Type B pancreatic cell (in vitro differentiated cells): ENCODE data around the gene LARGE2. TPM values are rescaled to one million over a fixed set of nuclear protein-coding genes. Genes with fewer than 3 reads are reported as not detected.
A peak's percentile ranks its signal among the peaks of the same experiment; 100 is the strongest.

Experiments used
- DNase-seq: peaks from one replicate; pipeline ENCODE4 v3.0.0; 2021; ENCODE audit warnings: mixed read lengths; ENCODE audit not compliant: unreplicated experiment; ENCODE audit errors: extremely low spot score
- H3K27ac Mint-ChIP-seq: 2 replicates; pipeline ENCODE4 v1.8.0; 2021; ENCODE audit warnings: mild to moderate bottlenecking, mixed read lengths
- H3K27me3 Mint-ChIP-seq: 2 replicates; pipeline ENCODE4 v1.8.0; 2021; ENCODE audit warnings: mixed read lengths
- H3K36me3 Mint-ChIP-seq: 2 replicates; pipeline ENCODE4 v1.8.0; 2021; ENCODE audit warnings: mixed read lengths
- H3K4me1 Mint-ChIP-seq: one replicate; pipeline ENCODE4 v1.8.0; 2021; ENCODE audit warnings: mixed read lengths; ENCODE audit not compliant: unreplicated experiment
- H3K4me3 Mint-ChIP-seq: 2 replicates; pipeline ENCODE4 v1.8.0; 2021; ENCODE audit warnings: mild to moderate bottlenecking, mixed read lengths
- H3K9me3 Mint-ChIP-seq: 2 replicates; pipeline ENCODE4 v1.8.0; 2021; ENCODE audit warnings: mixed read lengths
- total RNA-seq: library from RNA; stranded (reverse); gene quantifications from 2 replicates; pipeline ENCODE4 v1.2.1, GENCODE V29; 2021; ENCODE audit warnings: low replicate concordance
- TF ChIP-seq, protein P1 (sequence below): fragments of 200-600 bp; sonication (generic); conservative IDR thresholded peaks from 2 replicates; pipeline ENCODE4 v1.5.0; 2021; ENCODE audit warnings: antibody characterized with exemption, mild to moderate bottlenecking

The LARGE2 gene
- total RNA-seq, 1 donor from 2014 or later: 12.4 TPM

DNA sequence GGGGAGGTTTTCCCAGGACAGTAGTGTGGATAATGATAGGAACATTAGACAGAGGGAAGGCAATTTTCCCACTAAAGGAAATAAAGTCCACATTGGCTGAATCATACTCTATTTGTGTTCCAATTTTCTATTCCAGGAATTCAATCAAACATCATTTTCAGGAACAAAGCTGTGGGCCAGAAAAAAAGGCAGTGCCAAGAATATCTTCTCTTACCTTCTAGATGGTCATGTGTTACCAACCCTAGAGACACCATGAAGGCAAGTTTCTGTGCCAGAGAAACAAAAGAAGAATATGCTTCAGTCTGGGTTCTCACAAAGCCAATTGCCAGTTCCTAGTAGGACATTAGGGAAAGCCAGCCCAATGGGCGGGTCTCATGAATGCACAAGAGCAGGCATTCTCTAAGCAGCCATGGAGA, 27.5 kb downstream of the LARGE2 start:
- no peaks in the 10 kb centered on the region for H3K4me1 Mint-ChIP-seq
- TF ChIP-seq, protein P1, sequence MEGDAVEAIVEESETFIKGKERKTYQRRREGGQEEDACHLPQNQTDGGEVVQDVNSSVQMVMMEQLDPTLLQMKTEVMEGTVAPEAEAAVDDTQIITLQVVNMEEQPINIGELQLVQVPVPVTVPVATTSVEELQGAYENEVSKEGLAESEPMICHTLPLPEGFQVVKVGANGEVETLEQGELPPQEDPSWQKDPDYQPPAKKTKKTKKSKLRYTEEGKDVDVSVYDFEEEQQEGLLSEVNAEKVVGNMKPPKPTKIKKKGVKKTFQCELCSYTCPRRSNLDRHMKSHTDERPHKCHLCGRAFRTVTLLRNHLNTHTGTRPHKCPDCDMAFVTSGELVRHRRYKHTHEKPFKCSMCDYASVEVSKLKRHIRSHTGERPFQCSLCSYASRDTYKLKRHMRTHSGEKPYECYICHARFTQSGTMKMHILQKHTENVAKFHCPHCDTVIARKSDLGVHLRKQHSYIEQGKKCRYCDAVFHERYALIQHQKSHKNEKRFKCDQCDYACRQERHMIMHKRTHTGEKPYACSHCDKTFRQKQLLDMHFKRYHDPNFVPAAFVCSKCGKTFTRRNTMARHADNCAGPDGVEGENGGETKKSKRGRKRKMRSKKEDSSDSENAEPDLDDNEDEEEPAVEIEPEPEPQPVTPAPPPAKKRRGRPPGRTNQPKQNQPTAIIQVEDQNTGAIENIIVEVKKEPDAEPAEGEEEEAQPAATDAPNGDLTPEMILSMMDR: no peak
- peaks cover 14% of the 10 kb centered on the region for H3K36me3 Mint-ChIP-seq
- no peak for DNase-seq
- H3K27ac Mint-ChIP-seq: no peak overlapping the region
- H3K27me3 Mint-ChIP-seq: no peaks in the 10 kb centered on the region
- H3K9me3 Mint-ChIP-seq: no peaks in the 10 kb centered on the region
- no peak overlapping the region for H3K4me3 Mint-ChIP-seq

DNA sequence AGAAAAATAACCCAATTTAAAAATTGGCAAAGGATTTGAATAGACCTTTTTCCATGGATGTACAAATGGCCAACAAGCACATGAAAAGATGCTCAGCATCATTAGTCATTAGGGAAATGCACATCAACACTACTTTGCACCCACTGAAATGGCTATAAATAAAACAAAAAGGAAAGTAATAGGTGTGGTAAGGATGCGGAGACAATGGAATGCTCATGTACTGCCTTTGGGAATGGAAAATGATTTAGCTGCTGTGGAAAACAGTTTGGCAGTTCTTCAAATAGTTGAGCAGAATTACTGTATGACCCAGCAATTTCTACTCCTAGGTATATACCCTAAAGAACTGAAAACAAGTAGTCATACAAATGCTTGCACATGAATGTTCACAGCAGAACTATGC, 37.4 kb downstream of the LARGE2 start:
- Mint-ChIP-seq H3K27ac (no peak overlapping the region), H3K4me1 (no peaks in the 10 kb centered on the region), H3K9me3 (no peaks in the 10 kb centered on the region), H3K36me3 (peaks cover 12% of the 10 kb centered on the region), H3K27me3 (no peaks in the 10 kb centered on the region), H3K4me3 (no peak overlapping the region)
- DNase-seq: no peak
- TF ChIP-seq, protein P1: no peak

DNA sequence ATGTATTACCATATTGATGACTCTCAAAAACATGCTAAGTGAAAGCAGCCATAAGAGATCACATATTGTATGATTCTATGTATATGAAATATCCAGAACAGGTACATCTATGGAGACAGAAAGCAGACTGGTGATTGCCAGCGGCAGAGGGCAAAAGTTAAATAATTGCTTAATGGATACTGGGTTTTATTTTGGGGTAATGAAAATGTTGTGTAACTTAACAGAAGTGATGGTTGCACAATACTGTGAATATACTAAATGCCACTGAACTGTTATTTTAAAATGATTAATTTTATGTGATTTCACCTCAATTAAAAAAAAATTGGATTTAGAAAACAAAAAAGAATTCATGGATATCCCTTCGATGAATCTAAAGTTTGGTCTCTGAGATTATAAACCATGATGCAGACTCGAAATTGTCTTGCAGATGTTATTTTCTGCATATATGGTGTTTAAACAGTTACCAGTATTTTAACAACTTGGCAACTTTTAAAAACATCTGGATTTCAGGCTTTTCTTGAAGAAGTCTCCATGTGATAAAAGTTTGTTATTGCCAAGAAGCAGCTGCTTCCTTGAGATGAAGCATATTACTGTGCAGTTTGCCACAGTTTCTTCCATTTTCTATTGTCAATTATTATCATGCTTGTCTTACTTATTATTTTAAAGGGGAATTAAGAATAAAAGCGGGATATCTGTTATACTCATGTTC, 38.1 kb downstream of the LARGE2 start:
- Mint-ChIP-seq H3K27me3 (no peaks in the 10 kb centered on the region), H3K27ac (no peak overlapping the region), H3K4me3 (no peak overlapping the region), H3K36me3 (peaks cover 12% of the 10 kb centered on the region), H3K4me1 (no peaks in the 10 kb centered on the region), H3K9me3 (no peaks in the 10 kb centered on the region)
- DNase-seq: no peak
- TF ChIP-seq, protein P1: no peak

DNA sequence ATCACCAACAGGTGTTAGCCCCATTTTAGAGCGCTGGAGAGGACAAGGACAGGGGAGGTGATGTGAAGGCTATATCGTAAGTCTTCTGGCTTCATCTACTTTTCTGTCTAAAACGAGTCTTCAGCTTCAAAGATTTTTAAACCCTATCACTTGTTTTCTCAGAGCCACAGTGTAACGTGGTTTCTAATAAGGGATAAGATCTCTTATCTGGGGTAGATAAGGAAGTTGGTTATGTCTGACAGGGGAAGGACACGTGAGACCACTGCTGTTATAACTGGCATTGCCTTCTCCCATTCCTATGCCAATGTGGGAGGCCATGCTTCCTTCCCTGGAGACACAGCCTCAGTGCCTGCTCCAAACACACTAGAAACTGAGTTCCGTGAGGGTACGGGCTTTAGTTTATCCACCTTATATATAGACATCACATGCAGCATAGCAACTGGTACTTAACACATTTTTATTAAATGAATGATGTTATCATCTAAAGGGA, 39.3 kb downstream of the LARGE2 start:
- no peak overlapping the region for H3K4me3 Mint-ChIP-seq
- no peaks in the 10 kb centered on the region for H3K4me1 Mint-ChIP-seq
- TF ChIP-seq, protein P1: no peak
- no peak for DNase-seq
- no peak overlapping the region for H3K27ac Mint-ChIP-seq
- no peaks in the 10 kb centered on the region for H3K9me3 Mint-ChIP-seq
- peaks cover 12% of the 10 kb centered on the region for H3K36me3 Mint-ChIP-seq
- no peaks in the 10 kb centered on the region for H3K27me3 Mint-ChIP-seq

DNA sequence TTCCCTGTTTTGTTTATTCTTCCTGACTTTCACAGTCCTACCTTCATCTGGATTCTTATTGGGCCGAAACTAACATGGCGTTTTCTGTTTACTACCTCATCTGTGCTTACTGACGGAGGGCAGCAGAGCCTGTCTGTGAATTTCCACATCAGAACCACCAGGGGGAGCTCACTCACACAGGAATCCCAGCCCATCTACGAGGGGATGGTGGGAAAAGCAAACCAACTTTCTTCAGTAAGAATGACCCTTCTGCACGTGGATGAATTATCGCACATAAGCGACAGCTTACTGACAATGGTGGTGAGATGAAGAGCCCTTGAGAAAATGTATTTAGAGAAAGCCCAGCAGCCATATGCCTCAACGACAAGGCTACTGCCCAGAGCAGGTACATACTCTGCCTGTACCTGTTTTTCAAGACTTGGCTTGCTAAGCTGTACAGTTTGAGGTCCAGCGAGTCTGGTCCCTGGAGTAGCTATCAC, 42.5 kb downstream of the LARGE2 start:
- DNase-seq: no peak
- H3K9me3 Mint-ChIP-seq: no peaks in the 10 kb centered on the region
- no peak overlapping the region for H3K27ac Mint-ChIP-seq
- TF ChIP-seq, protein P1: peak; percentile 93
- H3K4me1 Mint-ChIP-seq: no peaks in the 10 kb centered on the region
- H3K27me3 Mint-ChIP-seq: no peaks in the 10 kb centered on the region
- no peak overlapping the region for H3K4me3 Mint-ChIP-seq
- peaks cover 13% of the 10 kb centered on the region for H3K36me3 Mint-ChIP-seq
